HG02970 (cell line): ENCODE measurements around the gene ZDHHC3.

Source experiments
- ATAC-seq: cut with Tn5 transposase; IDR thresholded peaks from one replicate; pipeline ENCODE4 v1.9.1; 2021; ENCODE audit warnings: mild to moderate bottlenecking, moderate library complexity, moderate number of reproducible peaks; ENCODE audit not compliant: unreplicated experiment, low FRiP score

The ZDHHC3 gene

GRCh38 chr3:44932271-44932670 lies 43.7 kb downstream of the ZDHHC3 start:
- ATAC-seq, result no peak

DNA sequence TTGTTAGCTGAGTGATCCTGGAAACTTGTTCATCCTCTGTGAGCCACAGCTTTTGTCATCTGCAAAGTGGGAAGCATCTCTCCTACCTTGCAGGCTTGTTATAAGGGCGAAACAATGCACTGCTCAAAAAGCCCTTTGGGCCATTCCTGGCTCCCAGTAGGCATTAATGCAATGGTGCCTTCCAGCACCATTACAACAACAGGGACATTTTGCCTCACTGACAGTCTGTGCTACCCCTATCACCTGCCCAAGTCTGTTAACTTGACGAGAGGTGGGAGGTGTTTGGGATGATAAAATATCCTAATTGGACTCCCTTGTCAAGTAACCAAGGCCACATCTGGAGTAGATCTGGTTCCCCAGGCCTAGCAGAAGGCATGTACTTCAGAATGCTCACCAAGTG lies 44.2 kb downstream of the ZDHHC3 start:
- ATAC-seq, result no peak

- no peak for ATAC-seq
These were observed 45.1 kb downstream of the ZDHHC3 start for GRCh38 chr3:44930911-44931310.

DNA sequence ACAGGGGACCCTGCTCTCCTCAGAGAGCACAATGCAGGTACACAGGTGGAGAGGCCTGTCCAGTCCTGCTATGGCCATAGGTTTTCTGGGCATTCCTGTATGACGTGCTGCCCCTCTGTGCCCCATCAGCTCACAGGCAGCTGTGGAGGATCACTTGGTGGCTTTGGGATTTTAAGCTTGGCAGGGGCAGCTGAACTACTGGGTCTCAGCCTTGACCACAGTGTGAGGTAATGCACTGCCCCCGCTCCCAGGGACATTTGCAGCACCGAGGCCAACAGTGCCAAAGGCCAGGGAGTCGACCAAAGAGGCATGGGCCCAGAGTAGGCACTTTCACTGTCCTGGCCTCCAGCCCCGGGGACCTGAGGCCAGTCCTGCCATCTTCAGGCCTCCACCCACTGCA lies 46.2 kb downstream of the ZDHHC3 start:
- no peak for ATAC-seq

DNA sequence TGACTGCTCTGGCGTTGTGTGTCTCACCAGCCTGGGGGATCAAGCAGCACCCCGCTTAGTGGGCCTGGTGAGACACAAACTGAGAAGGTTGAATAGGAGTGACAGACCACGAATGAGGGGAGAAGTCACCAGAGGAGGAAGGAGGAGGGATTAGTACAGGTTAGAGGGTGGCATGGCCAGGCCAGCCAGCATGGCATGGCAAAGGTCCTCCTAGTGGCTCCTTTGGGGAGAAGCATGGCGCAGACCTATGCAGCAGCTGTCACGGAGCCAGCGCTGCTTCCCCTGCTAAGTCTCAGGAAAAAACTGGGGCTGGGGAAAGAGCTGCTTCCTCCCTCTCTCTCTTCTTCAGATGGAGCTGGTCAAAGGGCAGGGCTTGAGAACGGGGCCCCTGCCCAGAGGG lies 48.6 kb downstream of the ZDHHC3 start:
- no peak for ATAC-seq

- no peak for ATAC-seq
These were observed 49.1 kb downstream of the ZDHHC3 start for GRCh38 chr3:44926921-44927320.

GRCh38 chr3:44926172-44926571 lies 49.8 kb downstream of the ZDHHC3 start:
- ATAC-seq, result no peak

- no peak for ATAC-seq
These were observed 51.4 kb downstream of the ZDHHC3 start for GRCh38 chr3:44924457-44925084.

DNA sequence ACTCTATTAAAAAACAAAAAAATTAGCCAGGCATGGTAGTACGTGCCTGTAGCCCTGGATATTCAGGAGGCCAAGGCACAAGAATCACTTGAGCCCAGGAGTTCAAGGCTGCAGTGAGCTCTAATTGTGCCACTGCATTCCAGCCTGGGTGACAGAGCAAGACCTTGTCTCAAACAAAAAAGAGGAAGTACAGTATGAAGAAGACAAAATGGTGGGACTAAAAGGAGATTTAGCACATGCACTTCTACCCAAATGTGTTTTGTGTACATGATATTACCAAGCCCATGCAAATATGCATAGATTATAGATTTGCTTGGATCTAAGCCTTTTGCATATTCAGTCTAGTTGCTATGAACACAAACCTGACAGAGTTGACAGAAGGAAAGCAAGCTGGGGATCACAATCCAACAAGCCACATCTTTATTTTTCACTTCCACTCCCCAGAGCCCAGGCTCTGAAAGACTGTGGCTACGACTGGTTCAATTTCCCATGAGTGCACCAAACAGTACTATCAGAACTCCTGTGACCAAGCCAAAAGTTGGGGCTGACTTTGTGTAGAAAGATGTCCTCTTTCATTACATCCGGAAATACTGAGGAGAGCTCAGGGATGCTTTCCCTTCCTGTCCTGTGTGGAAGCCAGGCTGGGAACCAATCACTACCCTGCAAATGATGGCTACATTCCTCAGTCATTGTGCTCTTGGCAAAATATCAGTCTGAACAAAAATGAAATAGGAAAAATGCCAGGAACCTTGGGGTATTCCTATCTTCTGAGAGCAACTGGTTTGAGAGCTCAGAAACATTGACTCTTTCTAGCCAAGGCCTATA lies 52.1 kb downstream of the ZDHHC3 start:
- no peak for ATAC-seq

GRCh38 chr3:44920081-44920480 lies 55.9 kb downstream of the ZDHHC3 start:
- no peak for ATAC-seq

DNA sequence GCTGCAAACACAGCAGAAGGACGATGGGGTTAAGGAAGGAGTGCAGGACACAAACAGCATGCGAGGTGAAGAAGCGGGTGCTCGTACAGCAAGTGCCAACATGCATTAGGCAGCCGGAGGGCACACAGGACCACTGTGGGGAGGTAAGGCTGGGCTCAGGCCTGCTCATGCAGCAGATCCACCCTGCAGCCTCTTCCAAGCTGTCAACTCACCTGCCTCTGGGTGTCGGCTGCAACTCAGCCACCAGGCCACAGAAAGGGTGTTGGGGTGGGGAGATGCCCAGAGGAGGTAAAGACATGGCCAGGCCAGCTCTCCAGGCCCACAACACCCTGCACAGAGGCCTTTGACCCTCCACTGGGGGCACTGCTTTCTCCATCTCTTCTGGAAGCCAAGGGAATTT lies 57.4 kb downstream of the ZDHHC3 start:
- ATAC-seq, result no peak

GRCh38 chr3:44918087-44918486 lies 57.9 kb downstream of the ZDHHC3 start:
- no peak for ATAC-seq

DNA sequence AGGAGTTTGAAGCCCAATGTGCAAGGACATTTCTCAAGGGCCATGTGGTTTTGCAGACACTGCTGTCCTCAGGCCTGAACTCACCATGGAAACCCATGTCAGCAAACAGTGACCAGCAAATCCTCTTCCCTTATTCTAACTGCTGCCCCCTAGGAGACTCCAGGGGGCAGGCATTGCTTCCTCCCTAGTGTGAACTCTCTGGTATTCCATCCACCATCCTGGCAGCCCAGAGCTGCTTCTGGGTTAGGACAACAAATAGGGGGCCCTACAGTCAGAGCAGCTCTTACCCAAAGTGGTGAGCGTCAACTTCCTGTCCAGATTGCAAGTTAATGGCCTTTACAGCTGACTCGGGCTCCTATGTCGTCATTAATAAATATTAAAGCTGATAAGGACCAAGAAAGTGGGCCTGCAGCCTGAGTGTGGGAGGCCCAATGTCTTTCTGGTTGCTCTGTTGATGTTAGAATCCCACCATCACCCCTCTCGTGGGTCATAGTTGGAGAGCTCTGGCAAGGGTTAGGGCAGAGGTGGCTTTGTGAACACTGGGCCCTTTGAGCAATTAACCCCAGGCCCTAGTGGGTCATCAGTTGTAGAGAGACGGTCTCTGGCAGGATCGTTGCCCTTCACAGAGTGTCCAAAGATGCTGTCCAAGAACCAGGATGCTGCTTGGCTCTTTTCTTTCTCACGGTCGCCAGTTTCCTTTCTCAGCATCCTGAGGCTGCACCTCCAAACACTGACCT lies 60.1 kb downstream of the ZDHHC3 start:
- ATAC-seq, result no peak

GRCh38 chr3:44914936-44915335 lies 61.0 kb downstream of the ZDHHC3 start:
- ATAC-seq, result no peak

- no peak for ATAC-seq
These were observed 62.0 kb downstream of the ZDHHC3 start for GRCh38 chr3:44913868-44914468.

DNA sequence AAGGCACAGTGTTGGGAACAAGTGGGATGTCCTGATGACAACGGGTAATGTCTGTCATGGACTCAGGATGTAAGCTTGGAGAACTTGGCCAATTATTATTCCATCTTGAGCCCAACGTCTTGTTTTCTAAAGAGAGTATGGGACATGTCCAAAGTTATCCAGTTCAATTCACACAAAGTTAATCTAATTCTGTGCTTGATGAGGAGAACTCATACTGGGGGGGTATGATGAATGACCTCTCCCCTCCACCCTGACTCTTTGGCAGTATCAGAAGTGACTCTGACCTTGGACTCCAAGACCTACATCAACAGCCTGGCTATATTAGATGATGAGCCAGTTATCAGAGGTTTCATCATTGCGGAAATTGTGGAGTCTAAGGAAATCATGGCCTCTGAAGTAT lies 65.3 kb downstream of the ZDHHC3 start:
- ATAC-seq, result no peak

DNA sequence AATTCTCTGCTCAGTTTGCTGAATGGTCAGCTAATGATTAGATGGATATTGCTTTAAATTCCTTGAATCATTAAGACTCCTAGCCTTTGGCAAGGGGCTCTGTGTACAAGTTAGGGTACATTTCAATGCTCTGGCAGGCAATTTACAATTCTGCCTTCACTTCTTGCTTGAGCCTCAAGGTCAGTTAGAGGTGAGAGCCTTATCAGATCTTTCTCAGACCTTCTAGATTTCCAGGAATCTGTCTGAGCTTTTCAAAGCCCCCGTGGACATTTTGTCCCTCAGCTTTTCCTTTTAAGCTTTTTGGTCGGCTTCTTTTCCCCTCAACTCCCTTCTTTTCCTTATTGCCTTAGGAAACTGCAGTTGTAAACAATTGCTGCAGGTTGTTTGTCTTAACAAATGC lies 66.9 kb downstream of the ZDHHC3 start:
- ATAC-seq, result no peak

DNA sequence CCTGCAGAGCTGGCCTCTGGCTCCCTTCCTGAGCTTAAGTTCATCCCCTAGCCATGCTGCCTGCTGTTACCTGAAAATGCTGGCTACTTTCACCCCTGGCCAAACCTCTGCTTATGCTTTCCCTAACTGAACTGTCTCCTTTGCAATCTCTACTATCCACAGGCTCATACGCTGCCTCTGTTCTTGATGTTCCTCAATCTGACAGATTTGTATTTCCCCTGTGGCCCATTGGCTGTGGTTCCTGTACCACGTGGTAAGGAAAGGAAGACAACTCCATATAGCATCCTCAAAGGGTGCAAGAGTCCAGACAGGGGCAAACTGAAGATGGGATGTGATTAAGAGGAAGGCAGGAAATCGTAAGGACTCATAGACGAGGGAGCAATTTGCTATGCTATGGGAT lies 68.4 kb downstream of the ZDHHC3 start:
- ATAC-seq, result no peak

GRCh38 chr3:44906997-44907396 lies 69.0 kb downstream of the ZDHHC3 start:
- ATAC-seq, result no peak

GRCh38 chr3:44905446-44906157 lies 70.4 kb downstream of the ZDHHC3 start:
- no peak for ATAC-seq
